Osteoblast (primary cell): Measurements from ENCODE around the gene POU3F2. TPM values are rescaled to one million over a fixed set of nuclear protein-coding genes. Genes with fewer than 3 reads are reported as not detected.

Source experiments
- DNase-seq: peaks from one replicate; pipeline ENCODE4 v3.0.0; 2011; ENCODE audit warnings: low spot score, mixed read lengths; ENCODE audit not compliant: insufficient read length; ENCODE audit errors: missing footprints
- H2AFZ ChIP-seq: 2 replicates; pipeline ENCODE4 v1.6.0; 2011; ENCODE audit warnings: mild to moderate bottlenecking, low read length
- H3K27ac ChIP-seq: 2 replicates; pipeline ENCODE4 v1.5.1; 2011; ENCODE audit warnings: mild to moderate bottlenecking, low read depth, low read length, moderate library complexity
- H3K27me3 ChIP-seq: 2 replicates; pipeline ENCODE4 v1.6.0; 2012; ENCODE audit warnings: mild to moderate bottlenecking, control low read depth, inconsistent platforms, low read length, moderate library complexity; ENCODE audit not compliant: insufficient read depth
- H3K36me3 ChIP-seq: 2 replicates; pipeline ENCODE4 v1.5.1; 2011; ENCODE audit warnings: mild to moderate bottlenecking, low read length, control low read depth, moderate library complexity; ENCODE audit not compliant: insufficient read depth
- H3K4me1 ChIP-seq: 2 replicates; pipeline ENCODE4 v1.5.1; 2011; ENCODE audit warnings: mild to moderate bottlenecking, low read length, control low read depth, moderate library complexity; ENCODE audit not compliant: insufficient read depth
- H3K4me2 ChIP-seq: 2 replicates; pipeline ENCODE4 v1.6.0; 2011; ENCODE audit warnings: mild to moderate bottlenecking, low read length; ENCODE audit not compliant: insufficient read depth
- H3K4me3 ChIP-seq: fragments of 200-600 bp; sonication (generic); 3 replicates; pipeline ENCODE4 v1.5.1; 2012; ENCODE audit warnings: mild to moderate bottlenecking, low read length, inconsistent platforms; ENCODE audit not compliant: insufficient read depth
- H3K79me2 ChIP-seq: 2 replicates; pipeline ENCODE4 v1.6.0; 2012; ENCODE audit warnings: mild to moderate bottlenecking, low read length, control low read depth, inconsistent platforms; ENCODE audit not compliant: insufficient read depth
- H3K9me3 ChIP-seq: 2 replicates; pipeline ENCODE4 v1.5.1; 2011; ENCODE audit warnings: low read depth, low read length, control low read depth
- H4K20me1 ChIP-seq: 2 replicates; pipeline ENCODE4 v1.6.0; 2012; ENCODE audit warnings: mild to moderate bottlenecking, low read length, control low read depth; ENCODE audit not compliant: insufficient read depth
- CTCF ChIP-seq: IDR thresholded peaks from 2 replicates; pipeline ENCODE4 v1.5.1; 2011; ENCODE audit warnings: mild to moderate bottlenecking, low read depth, low read length, moderate library complexity; ENCODE audit errors: extremely low read depth
- total RNA-seq: library from RNA; depleted of rRNA; stranded (reverse); fragments of >200 nt; gene quantifications from 2 replicates; pipeline ENCODE4 v1.2.3, GENCODE V29; 2012

POU3F2 gene
- total RNA-seq, 1 donor: not detected

GRCh38 chr6:98864497-98864896 lies 30.1 kb downstream of the POU3F2 start:
- no peak for DNase-seq

GRCh38 chr6:98871057-98871456 lies 36.7 kb downstream of the POU3F2 start:
- no peaks in the 10 kb centered on the region for H3K4me1 ChIP-seq
- H3K27ac ChIP-seq: no peak overlapping the region
- no peak for DNase-seq
- H3K36me3 ChIP-seq: no peaks in the 10 kb centered on the region
- H3K27me3 ChIP-seq: no peaks in the 10 kb centered on the region
- no peak overlapping the region for H3K4me3 ChIP-seq
- H4K20me1 ChIP-seq: no peaks in the 10 kb centered on the region
- no peaks in the 10 kb centered on the region for H3K9me3 ChIP-seq
- H3K4me2 ChIP-seq: no peak overlapping the region
- no peak for TF ChIP-seq CTCF
- H3K79me2 ChIP-seq: no peaks in the 10 kb centered on the region
- no peak overlapping the region for H2AFZ ChIP-seq

More at GRCh38 chr6:98864497-98864896, 30.1 kb downstream of the POU3F2 start:
- Histone ChIP-seq H3K4me1 (no peaks in the 10 kb centered on the region), H4K20me1 (no peaks in the 10 kb centered on the region), H3K36me3 (no peaks in the 10 kb centered on the region), H2AFZ (no peak overlapping the region), H3K4me3 (no peak overlapping the region), H3K27me3 (no peaks in the 10 kb centered on the region), H3K4me2 (no peak overlapping the region), H3K27ac (no peak overlapping the region), H3K9me3 (no peaks in the 10 kb centered on the region), H3K79me2 (no peaks in the 10 kb centered on the region)
- TF ChIP-seq CTCF: no peak

- Histone ChIP-seq H3K4me2 (no peak overlapping the region), H3K9me3 (no peaks in the 10 kb centered on the region), H3K4me1 (no peaks in the 10 kb centered on the region), H4K20me1 (no peaks in the 10 kb centered on the region), H3K27ac (no peak overlapping the region), H3K4me3 (no peak overlapping the region), H3K27me3 (no peaks in the 10 kb centered on the region), H3K36me3 (no peaks in the 10 kb centered on the region), H3K79me2 (no peaks in the 10 kb centered on the region), H2AFZ (no peak overlapping the region)
- DNase-seq: no peak
- TF ChIP-seq CTCF: no peak
Observed at GRCh38 chr6:98871821-98872220, 37.4 kb downstream of the POU3F2 start.

- no peaks in the 10 kb centered on the region for H3K36me3 ChIP-seq
- H3K9me3 ChIP-seq: no peaks in the 10 kb centered on the region
- H3K4me3 ChIP-seq: no peak overlapping the region
- H4K20me1 ChIP-seq: no peaks in the 10 kb centered on the region
- H3K4me1 ChIP-seq: no peaks in the 10 kb centered on the region
- no peak for TF ChIP-seq CTCF
- H3K79me2 ChIP-seq: no peaks in the 10 kb centered on the region
- H3K27ac ChIP-seq: no peak overlapping the region
- H3K27me3 ChIP-seq: no peaks in the 10 kb centered on the region
- DNase-seq: no peak
- no peak overlapping the region for H2AFZ ChIP-seq
- H3K4me2 ChIP-seq: no peak overlapping the region
Observed at GRCh38 chr6:98875375-98875774, 41.0 kb downstream of the POU3F2 start.
